Epithelial cell of proximal tubule (primary cell): ENCODE results near the gene NKG7. TPM values are rescaled to one million over a fixed set of nuclear protein-coding genes. Genes with fewer than 3 reads are reported as not detected.

Experiments
- DNase-seq: peaks from one replicate; pipeline ENCODE4 v3.0.0-alpha.2; 2011; ENCODE audit warnings: low read depth
- H3K4me3 ChIP-seq: 2 replicates; pipeline ENCODE4 v1.5.1; 2011; ENCODE audit warnings: low read depth, mild to moderate bottlenecking, low read length
- CTCF ChIP-seq: conservative IDR thresholded peaks from 2 replicates; pipeline ENCODE4 v1.5.1; 2012; ENCODE audit warnings: low read depth, mild to moderate bottlenecking, low read length
- total RNA-seq: library from RNA; depleted of rRNA; stranded (reverse); fragments of >200 nt; gene quantifications from 2 replicates; pipeline ENCODE4 v1.2.3, GENCODE V29; 2015

Gene NKG7
- total RNA-seq, 1 donor from 2014 or later = not detected

GRCh38 chr19:51331193-51331592 is 41.3 kb downstream of the NKG7 start:
- TF ChIP-seq CTCF = no peak
- H3K4me3 ChIP-seq = no peak overlapping the region
- no peak for DNase-seq

- no peak for DNase-seq
- H3K4me3 ChIP-seq = no peak overlapping the region
- TF ChIP-seq CTCF = no peak
Observed at GRCh38 chr19:51330366-51330765, 42.1 kb downstream of the NKG7 start.

GRCh38 chr19:51329411-51329810 is 43.0 kb downstream of the NKG7 start:
- no peak for TF ChIP-seq CTCF
- no peak overlapping the region for H3K4me3 ChIP-seq
- no peak for DNase-seq

- TF ChIP-seq CTCF = peak; percentile 13
- DNase-seq = no peak
- peak overlapping the region; percentile 33 for H3K4me3 ChIP-seq
Observed at GRCh38 chr19:51327066-51328001, 45.1 kb downstream of the NKG7 start.

- TF ChIP-seq CTCF = no peak
- H3K4me3 ChIP-seq = no peak overlapping the region
Observed at GRCh38 chr19:51326216-51327065, 46.0 kb downstream of the NKG7 start.

GRCh38 chr19:51325161-51325976 is 47.1 kb downstream of the NKG7 start:
- no peak overlapping the region for H3K4me3 ChIP-seq
- TF ChIP-seq CTCF = no peak
- no peak for DNase-seq

More at GRCh38 chr19:51326216-51327065, 46.0 kb downstream of the NKG7 start:
- no peak for DNase-seq
